Mucosa of descending colon (tissue), 3 donors: ENCODE measurements around the gene ERI2. TPM values are rescaled to one million over a fixed set of nuclear protein-coding genes. Genes with fewer than 3 reads are reported as not detected.
A peak's percentile ranks its signal among the peaks of the same experiment; 100 is the strongest.

Experiments
- ATAC-seq: fragments of 200-7000 bp; cut with Tn5 transposase; one replicate; pipeline ENCODE4 v1.9.1; 2020; ENCODE audit warnings: mild to moderate bottlenecking, moderate library complexity
- DNase-seq, 3 donors: peaks; one replicate each; pipeline ENCODE4 v3.0.0-alpha.2; 2020
- H3K36me3 ChIP-seq: fragments of 200-600 bp; one replicate; pipeline ENCODE4 v1.8.0; 2021; ENCODE audit warnings: low read depth, mild to moderate bottlenecking
- H3K4me1 ChIP-seq: fragments of 200-600 bp; one replicate; pipeline ENCODE4 v1.8.0; 2021; ENCODE audit warnings: low read depth, mild to moderate bottlenecking
- H3K4me3 ChIP-seq: fragments of 200-600 bp; one replicate; pipeline ENCODE4 v1.8.0; 2021; ENCODE audit warnings: mild to moderate bottlenecking
- H3K9me3 ChIP-seq: fragments of 200-600 bp; one replicate; pipeline ENCODE4 v1.8.0; 2021; ENCODE audit warnings: mild to moderate bottlenecking
- CTCF ChIP-seq: fragments of 200-600 bp; IDR thresholded peaks from one replicate; pipeline ENCODE4 v1.8.0; 2022; ENCODE audit warnings: antibody characterized with exemption, mild to moderate bottlenecking
- intact Hi-C, 2 donors: fragments of 100-400 bp; cut with DNase I in 1 of 2; cut with micrococcal nuclease in 1 of 2; formaldehyde crosslinking; loops; one replicate each; pipeline versions ENCODE4 v1.11.0 to v1.11.1; 2022; cut with DNase I, micrococcal nuclease
- total RNA-seq, 3 donors: library from RNA; stranded (reverse); fragmentation: NEBNext Ultra II Directional in 2 of 3; extraction: Animal tissue kit (Norgen Biotek cat#: 25700) in 2 of 3; gene quantifications; one replicate each; pipeline versions ENCODE4 v1.2.1 to v1.2.4, GENCODE V29; 2021 to 2023
- donor health status: DM: no; HTN: no; CAD: no; lungs with moderate emphysema.
- donor health status: DM: no; HTN: no; CAD: no.
- donor health status: DM: no; HTN: yes; CAD: no.

Gene ERI2
- total RNA-seq, 3 donors from 2014 or later, result 16.2 to 30.3 (median 30.2) TPM

- no peak overlapping the region for H3K4me3 ChIP-seq
- H3K4me1 ChIP-seq, result no peaks in the 10 kb centered on the region
- no peaks in the 10 kb centered on the region for H3K9me3 ChIP-seq
- intact Hi-C loops, result no loop called here
- peak; percentile 53 for TF ChIP-seq CTCF
- no peaks in the 10 kb centered on the region for H3K36me3 ChIP-seq
- DNase-seq, result peak; percentile 57 to 88 (median 80)
- peak; percentile 96 for ATAC-seq
These were observed 31.4 kb downstream of the ERI2 start for GRCh38 chr16:20774703-20775362.

GRCh38 chr16:20773679-20774078 lies 32.6 kb downstream of the ERI2 start:
- Histone ChIP-seq H3K4me3 (no peak overlapping the region), H3K9me3 (no peaks in the 10 kb centered on the region), H3K4me1 (no peaks in the 10 kb centered on the region), H3K36me3 (no peaks in the 10 kb centered on the region)
- no peak for TF ChIP-seq CTCF
- DNase-seq (no peak), ATAC-seq (no peak)
- intact Hi-C loops, result no loop called here

- TF ChIP-seq CTCF, result no peak
- Histone ChIP-seq H3K4me3 (no peak overlapping the region), H3K36me3 (no peaks in the 10 kb centered on the region), H3K4me1 (no peaks in the 10 kb centered on the region), H3K9me3 (no peaks in the 10 kb centered on the region)
- ATAC-seq (no peak), DNase-seq (no peak)
- intact Hi-C loops, result no loop called here
These were observed 37.5 kb downstream of the ERI2 start for GRCh38 chr16:20768818-20769217.

GRCh38 chr16:20768121-20768520 lies 38.2 kb downstream of the ERI2 start:
- H3K4me3 ChIP-seq, result no peak overlapping the region
- no peaks in the 10 kb centered on the region for H3K36me3 ChIP-seq
- no peak for ATAC-seq
- DNase-seq, result no peak
- TF ChIP-seq CTCF, result no peak
- peaks cover 2% of the 10 kb centered on the region for H3K4me1 ChIP-seq
- intact Hi-C loops, result no loop called here
- no peaks in the 10 kb centered on the region for H3K9me3 ChIP-seq

GRCh38 chr16:20767577-20767976 lies 38.7 kb downstream of the ERI2 start:
- peaks cover 7% of the 10 kb centered on the region for H3K4me1 ChIP-seq
- no peak overlapping the region for H3K4me3 ChIP-seq
- ATAC-seq (no peak), DNase-seq (no peak)
- intact Hi-C loops, result no loop called here
- no peaks in the 10 kb centered on the region for H3K9me3 ChIP-seq
- no peaks in the 10 kb centered on the region for H3K36me3 ChIP-seq
- no peak for TF ChIP-seq CTCF

- Histone ChIP-seq H3K9me3 (no peaks in the 10 kb centered on the region), H3K36me3 (no peaks in the 10 kb centered on the region), H3K4me1 (peaks cover 8% of the 10 kb centered on the region), H3K4me3 (no peak overlapping the region)
- DNase-seq (no peak), ATAC-seq (no peak)
- intact Hi-C loops, result no loop called here
- TF ChIP-seq CTCF, result no peak
These were observed 40.0 kb downstream of the ERI2 start for GRCh38 chr16:20766294-20766693.
